HG03095 (cell line): ENCODE data around the gene SPEM1.

Experiments
- ATAC-seq: cut with Tn5 transposase; IDR thresholded peaks from one replicate; pipeline ENCODE4 v1.9.1; 2021; ENCODE audit warnings: moderate library complexity; ENCODE audit not compliant: unreplicated experiment

Gene SPEM1, protein sequence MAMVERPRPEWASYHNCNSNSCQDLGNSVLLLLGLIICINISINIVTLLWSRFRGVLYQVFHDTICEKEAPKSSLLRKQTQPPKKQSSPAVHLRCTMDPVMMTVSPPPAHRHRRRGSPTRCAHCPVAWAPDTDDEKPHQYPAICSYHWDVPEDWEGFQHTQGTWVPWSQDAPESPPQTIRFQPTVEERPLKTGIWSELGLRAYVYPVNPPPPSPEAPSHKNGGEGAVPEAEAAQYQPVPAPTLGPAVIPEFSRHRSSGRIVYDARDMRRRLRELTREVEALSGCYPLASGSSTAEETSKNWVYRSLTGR

DNA sequence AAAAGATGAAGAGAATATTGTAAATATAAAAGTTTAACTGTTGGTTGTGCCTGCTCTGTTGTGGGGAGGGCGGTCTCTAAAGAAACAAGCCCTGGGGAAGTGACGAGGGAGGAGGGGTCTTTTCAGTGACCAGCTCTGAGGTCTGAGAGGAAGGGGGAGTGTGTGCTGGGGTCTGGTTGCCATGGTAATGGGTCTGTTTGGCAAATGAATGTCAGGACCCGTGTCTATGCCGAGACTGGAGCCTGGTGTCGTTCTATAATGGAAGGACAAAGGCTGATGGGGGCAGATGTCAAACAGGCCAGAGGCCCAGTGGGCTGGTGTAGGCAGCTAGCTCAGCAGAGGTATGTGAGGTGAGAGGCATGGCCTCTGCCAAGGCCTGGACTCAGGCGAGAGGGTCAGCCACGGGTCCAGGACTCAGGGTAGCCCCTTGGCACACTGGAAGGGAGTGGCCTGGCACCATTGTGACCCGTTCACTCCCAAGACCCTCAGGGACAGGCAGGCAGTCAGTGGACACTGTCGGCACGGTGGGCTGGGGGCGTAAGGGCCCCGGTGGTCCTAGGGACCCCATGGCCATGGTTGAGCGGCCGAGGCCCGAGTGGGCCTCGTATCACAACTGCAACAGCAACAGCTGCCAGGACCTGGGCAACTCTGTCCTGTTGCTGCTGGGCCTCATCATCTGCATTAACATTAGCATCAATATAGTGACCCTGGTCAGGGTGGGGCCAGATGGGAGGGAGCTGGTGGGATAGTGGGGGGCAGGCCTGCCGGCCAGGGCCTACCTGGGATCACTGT lies at the start of gene SPEM1:
TSS of gene SPEM1 (plus strand) at position 506 of the 792 bp plus-strand sequence. CDS start at position 567, 61 bp downstream.
- no peak for ATAC-seq

DNA sequence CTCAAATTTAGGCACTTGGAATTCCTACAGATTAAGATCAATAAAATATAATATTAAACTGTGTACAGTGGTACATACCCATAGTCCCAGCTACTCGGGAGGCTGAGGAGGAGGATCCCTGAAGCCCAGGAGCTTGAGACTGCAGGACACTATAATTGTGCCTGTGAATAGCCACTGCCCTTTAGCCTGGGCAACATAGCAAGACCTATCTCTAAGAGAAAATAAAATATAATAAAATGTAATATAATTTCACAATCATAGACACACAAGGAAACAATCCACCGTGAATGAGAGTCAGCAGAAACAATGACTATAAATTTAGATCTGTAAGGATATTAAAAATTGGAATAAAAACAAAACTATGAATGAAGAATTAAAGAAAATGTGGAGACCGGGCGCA lies 49.3 kb upstream of the SPEM1 start:
- ATAC-seq = no peak

- ATAC-seq = no peak
Measured at GRCh38 chr17:7374353-7374752, 45.8 kb upstream of the SPEM1 start.

DNA sequence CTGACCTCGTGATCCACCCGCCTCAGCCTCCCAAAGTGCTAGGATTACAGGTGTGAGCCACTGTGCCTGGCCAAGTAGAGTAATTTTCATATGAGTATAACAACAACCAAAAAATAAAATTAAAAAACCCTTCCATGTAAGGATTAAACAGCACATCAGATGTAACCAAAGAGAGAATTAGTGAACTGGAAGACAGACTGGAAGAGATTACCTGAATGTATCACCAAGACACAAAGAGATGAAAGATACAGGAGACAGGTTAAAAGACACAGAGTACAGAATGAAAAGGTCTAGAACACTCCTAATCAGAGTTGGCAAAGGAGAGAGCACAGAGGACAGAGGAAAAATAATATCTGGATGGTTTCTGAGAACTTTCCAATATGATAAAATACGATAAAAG lies 41.0 kb upstream of the SPEM1 start:
- ATAC-seq = no peak

DNA sequence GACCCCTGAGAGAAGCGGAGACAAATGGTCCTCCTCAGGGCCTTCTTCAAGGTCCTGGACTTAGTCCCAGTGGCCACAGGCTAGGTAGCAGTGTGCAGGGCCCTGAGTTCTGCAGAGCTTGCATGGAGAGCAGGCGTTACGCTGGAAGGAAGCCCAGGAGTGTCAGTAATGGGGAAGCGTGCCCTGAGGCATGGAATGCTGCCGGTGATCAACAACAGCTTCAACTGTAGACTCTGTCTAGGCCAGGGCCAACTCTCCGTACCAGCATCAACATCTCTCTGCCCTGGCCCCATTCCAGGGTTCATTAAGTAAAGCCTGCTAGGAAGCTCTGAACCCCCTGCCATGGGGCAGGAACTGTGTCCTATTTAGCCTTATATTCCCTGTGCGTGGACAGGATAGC lies 39.8 kb upstream of the SPEM1 start:
- no peak for ATAC-seq

- no peak for ATAC-seq
Measured at GRCh38 chr17:7380855-7381683, 39.1 kb upstream of the SPEM1 start, which contains the start of gene TNK1. Gene TNK1 (plus strand): TSS chr17:7381089. CDS start chr17:7382927, 1,838 bp downstream.

GRCh38 chr17:7382901-7383300 lies 37.2 kb upstream of the SPEM1 start:
- no peak for ATAC-seq

- ATAC-seq = no peak
Measured at GRCh38 chr17:7383371-7383741, 36.8 kb upstream of the SPEM1 start.

DNA sequence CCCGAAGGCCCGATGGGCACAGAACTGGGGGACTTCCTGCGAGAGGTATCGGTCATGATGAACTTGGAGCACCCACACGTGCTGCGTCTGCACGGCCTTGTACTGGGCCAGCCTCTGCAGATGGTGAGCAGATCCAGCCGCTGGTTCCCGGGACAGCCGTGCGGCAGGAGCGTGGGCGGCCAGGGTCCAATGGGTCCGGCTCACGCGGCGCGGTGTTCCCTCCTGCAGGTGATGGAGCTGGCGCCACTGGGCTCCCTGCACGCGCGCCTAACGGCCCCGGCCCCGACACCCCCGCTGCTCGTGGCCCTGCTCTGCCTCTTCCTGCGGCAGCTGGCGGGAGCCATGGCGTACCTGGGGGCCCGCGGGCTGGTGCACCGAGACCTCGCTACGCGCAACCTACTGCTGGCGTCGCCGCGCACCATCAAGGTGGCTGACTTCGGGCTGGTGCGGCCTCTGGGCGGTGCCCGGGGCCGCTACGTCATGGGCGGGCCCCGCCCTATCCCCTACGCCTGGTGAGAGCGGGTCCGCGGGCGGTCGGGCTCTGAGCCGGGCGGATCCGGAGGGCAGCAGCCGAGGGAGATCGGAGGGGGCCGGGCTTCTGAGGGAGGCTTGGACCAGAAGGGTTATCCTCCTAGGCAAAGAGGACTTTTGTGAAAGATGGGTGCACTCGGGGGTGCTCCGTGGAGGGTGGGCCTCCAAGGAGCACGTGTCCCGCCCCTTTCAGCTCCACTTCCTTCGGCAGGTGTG lies 36.2 kb upstream of the SPEM1 start:
- peak; percentile 54 for ATAC-seq

GRCh38 chr17:7384489-7385081 lies 35.5 kb upstream of the SPEM1 start:
- ATAC-seq = no peak

DNA sequence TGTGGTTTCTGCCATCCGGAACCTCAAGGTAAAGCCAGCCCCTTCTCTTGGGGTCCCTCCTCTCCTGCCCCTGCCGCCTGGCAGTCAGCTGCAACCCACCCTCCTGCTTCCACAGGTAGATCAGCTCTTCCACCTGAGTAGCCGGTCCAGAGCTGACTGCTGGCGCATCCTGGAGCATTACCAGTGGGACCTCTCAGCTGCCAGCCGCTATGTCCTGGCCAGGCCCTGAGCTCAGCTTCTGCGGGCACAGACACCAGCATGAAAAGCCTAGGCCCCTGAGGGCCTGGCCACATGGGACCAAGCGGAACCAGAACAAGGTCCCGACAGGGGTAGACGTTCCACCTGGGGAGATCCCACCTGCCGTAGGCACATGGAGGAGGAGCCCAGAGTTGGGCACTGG lies 31.3 kb upstream of the SPEM1 start:
- no peak for ATAC-seq

DNA sequence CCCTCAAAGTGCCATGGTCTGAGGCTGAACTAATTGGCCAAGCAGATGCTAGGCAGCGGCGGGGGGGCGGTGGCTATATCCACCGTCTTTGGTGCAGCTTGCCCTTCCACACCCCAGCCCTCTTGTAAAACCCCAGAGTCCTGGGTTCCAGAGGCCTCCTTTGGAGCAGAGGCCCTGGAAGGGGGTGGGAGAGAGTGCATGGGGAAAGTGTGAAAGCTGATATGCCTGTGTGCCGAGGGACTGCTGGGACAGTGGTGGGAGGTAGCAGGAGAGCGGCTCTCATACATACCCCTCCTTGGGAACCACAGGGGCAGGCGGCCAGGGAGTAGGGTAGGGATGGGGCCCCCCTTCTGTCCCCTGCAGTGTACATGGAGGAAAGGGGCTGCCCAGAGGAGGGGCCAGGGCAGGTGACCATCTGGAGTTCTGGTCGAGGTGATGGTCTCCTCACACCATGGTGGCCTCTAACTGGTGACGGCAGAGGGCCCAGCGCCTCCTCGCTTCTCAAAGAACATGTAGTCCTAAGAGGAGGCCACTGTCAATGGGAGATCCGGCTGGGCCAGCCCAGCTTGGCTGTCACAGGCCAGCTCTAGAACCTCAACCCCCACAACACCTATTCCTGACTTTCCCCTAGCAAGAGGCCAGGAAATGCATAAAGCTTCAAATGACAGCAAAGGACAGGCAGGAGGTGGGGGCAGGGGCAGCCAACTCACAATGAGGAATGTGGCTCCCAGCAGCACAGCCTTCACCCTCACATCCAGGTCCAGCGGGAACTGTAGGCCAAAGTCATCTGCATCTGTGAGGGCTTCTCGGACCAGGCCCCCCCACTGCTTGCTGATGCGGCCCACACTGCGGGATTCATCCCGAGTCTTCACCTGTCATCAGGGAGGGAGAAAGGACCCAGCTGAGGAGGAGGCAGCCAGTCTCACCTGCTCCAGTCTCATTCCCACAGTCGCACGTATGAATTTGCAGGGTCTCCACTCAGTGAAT lies 29.9 kb upstream of the SPEM1 start:
- ATAC-seq = no peak

DNA sequence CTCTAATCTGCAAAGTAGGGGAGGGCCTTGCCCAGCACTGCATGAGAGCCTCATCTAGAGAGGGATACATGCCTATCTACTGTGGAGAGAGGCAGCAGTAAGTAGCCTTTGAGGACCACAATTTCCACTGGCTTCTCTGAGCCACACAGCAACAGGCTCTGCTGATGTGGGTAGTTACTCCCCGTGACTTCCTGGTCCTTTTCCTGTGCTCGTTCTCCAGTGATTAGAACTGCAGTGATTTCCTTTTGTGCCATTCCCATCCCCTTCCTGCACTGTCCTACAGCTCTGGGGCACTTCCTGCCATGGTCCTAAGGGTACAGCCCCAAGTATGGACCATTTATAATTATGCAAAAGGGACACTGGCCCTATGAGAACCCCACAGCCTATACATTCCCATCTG lies 28.8 kb upstream of the SPEM1 start:
- no peak for ATAC-seq

DNA sequence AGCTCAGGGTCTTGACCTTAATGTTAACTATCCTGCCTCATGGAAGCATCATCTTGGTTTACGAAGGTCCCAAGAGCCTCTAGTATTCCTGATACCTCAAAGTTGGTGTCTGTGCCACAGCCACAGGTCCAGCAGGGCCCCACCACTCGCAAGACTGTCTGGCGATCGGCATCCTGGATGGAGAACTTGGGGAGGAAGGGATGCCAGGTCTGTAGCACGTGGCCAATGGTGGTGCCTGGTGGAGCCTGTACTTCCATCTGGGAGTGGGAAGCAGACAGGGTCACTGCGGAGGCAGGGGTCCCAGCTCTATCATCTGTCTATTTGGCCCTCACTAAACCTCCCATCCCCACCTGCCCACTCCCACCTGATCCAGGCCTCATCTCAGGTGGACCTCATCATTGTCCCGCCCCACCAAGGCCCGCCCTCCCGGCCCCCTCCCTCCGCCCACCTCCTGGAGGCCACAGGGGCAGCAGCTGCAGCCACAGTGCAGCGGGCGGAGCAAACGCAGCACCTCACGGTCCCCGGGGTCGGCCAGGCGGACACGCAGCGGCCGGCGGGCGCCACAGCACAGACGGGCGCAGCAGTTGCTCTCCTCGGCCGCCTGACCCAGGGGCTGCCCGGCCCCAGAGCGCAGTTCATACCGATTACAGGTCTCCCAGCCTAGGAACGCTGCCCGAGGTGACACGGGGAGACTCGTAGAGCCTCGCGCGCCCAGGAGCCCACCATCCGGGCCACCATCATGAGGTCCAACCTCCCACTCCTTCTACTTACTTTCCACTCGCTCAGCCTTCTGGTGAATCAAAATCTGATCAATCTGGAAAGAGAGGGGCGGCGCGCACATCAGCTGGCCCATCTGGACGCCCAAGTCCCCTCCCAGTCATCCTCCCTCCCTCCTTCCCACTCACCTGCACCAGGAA lies 27.2 kb upstream of the SPEM1 start:
- no peak for ATAC-seq

DNA sequence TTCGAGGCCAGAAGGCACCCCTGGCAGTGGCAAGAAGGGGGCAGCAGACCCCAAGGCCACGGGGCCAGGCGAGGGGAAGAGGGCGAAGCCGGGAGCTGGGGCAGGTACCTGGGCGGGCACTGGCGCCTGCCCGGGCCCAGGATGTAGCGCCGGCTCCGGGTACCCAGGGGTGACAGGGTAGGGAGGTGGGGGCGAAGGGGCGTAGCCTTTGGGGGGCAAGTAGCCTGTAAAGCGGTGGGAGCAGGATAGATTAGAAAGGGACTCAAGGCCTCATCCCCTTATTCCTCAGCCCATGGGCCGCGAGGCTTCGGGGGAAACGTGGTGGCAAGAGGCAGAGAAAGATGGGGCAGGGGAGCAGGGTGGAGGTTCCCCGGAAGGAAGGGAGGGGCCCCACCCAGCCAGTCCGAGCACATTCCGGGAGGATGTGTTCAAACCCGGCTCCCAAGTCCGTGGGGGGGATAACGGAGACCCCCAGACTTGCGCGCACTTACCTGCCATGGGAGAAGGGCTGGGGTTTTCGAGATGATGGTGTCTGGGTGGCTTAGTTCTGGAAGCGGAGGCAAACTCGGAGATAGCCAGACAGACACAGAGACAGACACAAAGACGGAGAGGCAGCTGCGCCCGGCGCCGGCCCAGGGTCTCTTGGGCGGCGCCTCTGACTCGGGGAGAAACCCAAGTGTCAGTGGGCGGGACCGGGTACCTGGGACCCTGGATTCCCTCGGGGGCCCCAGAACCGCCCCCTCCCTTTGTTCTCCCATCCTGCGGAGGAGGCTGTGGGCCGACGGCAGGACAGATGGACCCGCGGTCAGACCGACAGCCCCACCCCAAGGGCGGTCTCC lies 26.3 kb upstream of the SPEM1 start:
- ATAC-seq = peak; percentile 33

DNA sequence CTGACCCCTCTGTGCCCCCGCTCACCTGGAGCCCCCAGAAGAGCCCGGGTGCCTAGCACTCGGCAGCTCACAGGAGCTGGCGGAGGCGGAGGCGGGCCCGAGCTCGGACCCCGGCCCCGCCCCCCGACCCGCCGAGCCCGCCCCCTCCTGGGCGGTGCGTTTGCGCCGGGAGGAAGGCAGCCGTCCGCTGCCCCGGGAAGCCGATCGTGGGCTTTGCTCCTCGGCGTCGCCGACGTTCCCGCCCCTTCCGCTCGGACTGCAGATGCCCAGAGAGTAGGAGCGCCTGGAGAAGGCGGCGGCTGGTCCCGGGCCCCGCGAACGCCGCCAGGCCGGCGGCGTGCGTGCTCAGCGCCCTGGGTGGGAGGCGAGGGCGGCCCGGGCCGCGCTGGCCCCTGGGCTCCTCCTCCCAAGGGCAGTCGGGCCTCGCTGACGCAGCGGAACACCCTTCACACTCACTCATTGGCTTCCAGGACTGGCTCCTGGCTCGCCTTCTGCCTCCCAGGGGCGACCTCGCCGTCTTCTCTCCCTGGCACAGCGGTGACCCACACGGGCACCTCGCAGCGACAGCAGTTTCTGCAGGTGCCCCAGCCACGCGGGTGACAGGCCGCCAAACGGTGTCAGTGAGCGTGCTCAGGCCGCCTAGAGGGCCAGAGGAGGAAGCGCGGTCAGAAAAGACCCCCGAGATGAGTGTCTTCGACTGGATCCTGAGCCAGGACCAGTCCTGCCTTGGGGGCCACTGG lies 25.5 kb upstream of the SPEM1 start, which contains the start of gene PLSCR3:
TSS of gene PLSCR3 (minus strand) at position 74 of the 740 bp plus-strand sequence. CDS start 415 bp downstream, outside the sequence.
- peak; percentile 76 for ATAC-seq
